DND-41 (cell line): ENCODE results near the gene ACBD6.

Experiments used
- CTCF ChIP-seq: IDR thresholded peaks from 2 replicates; pipeline ENCODE4 v1.5.1; 2012; ENCODE audit warnings: borderline replicate concordance, low read length, moderate library complexity, mild to moderate bottlenecking; ENCODE audit not compliant: poor library complexity, severe bottlenecking; ENCODE audit errors: extremely low read depth
- EZH2 ChIP-seq: IDR thresholded peaks from 3 replicates; pipeline ENCODE4 v1.6.1; 2012; ENCODE audit warnings: borderline replicate concordance, low read depth, mild to moderate bottlenecking, moderate library complexity, low read length, inconsistent platforms; ENCODE audit not compliant: severe bottlenecking

- TF ChIP-seq CTCF (no peak), EZH2 (no peak)
Measured at GRCh38 chr1:180402551-180402950, 99.8 kb downstream of the ACBD6 start.
